H1 (cell line): ENCODE data around the gene NEUROG1. TPM values are rescaled to one million over a fixed set of nuclear protein-coding genes. Genes with fewer than 3 reads are reported as not detected.
A peak's percentile ranks its signal among the peaks of the same experiment; 100 is the strongest.

ENCODE experiments used
- CTCF ChIA-PET: fragments of 300-600 bp; sonication (Branson Sonifier 250); formaldehyde crosslinking; loops from one replicate; lab custom pipeline; 2021; ENCODE audit not compliant: partially characterized antibody; lab: Charles Lee
- POLR2A ChIA-PET: fragments of 300-600 bp; sonication (Branson Sonifier 250); formaldehyde crosslinking; loops from one replicate; lab custom pipeline; 2021; ENCODE audit warnings: inconsistent platforms; ENCODE audit not compliant: partially characterized antibody; lab: Charles Lee
- DNase-seq, 2 experiments: peaks; one replicate each; pipeline versions ENCODE4 v3.0.0 to v3.0.0-alpha.2; 2010 to 2022; ENCODE audit warnings: low spot score in 2 of 2, low read depth in 1 of 2, mixed read lengths in 1 of 2
- FAIRE-seq: peaks from 2 replicates; lab custom pipeline; 2011; peaks lifted over from hg19 to GRCh38; lab: Jason Lieb, UNC
- H2AFZ ChIP-seq: 2 replicates; pipeline ENCODE4 v1.8.1; 2012; ENCODE audit warnings: low read length, inconsistent platforms
- H2AK5ac ChIP-seq: 2 replicates; pipeline ENCODE4 v1.6.1; 2013; ENCODE audit warnings: low read depth, low read length
- H2BK120ac ChIP-seq: replicated peaks from 2 replicates; pipeline ENCODE3; 2013; ENCODE audit warnings: low read depth, low read length, inconsistent platforms
- H2BK12ac ChIP-seq: 2 replicates; pipeline ENCODE4 v1.6.1; 2013; ENCODE audit warnings: low read depth, low read length
- H2BK15ac ChIP-seq: 2 replicates; pipeline ENCODE4 v1.6.1; 2013; ENCODE audit warnings: low read length
- H2BK20ac ChIP-seq: 2 replicates; pipeline ENCODE4 v1.6.1; 2013; ENCODE audit warnings: low read length
- H2BK5ac ChIP-seq: 2 replicates; pipeline ENCODE4 v1.6.1; 2013; ENCODE audit warnings: low read depth, low read length
- H3K14ac ChIP-seq: 2 replicates; pipeline ENCODE4 v1.6.1; 2013; ENCODE audit warnings: inconsistent platforms; ENCODE audit not compliant: insufficient read length
- H3K18ac ChIP-seq: 2 replicates; pipeline ENCODE4 v1.6.1; 2013; ENCODE audit warnings: low read length; ENCODE audit errors: extremely low read depth
- H3K23ac ChIP-seq: 2 replicates; pipeline ENCODE4 v1.6.1; 2013; ENCODE audit warnings: inconsistent platforms; ENCODE audit not compliant: insufficient read length
- H3K23me2 ChIP-seq: 2 replicates; pipeline ENCODE4 v1.6.1; 2013; ENCODE audit warnings: low read depth, low read length
- H3K27ac ChIP-seq: 2 replicates; pipeline ENCODE4 v1.6.1; 2011; ENCODE audit warnings: low read depth, low read length, inconsistent platforms
- H3K27me3 ChIP-seq, 4 experiments: replicated peaks in 1 of 4; 1 replicate in 1 of 4; 2 replicates in 3 of 4; pipeline versions ENCODE4 v1.6.1 to v1.8.1; 2011 to 2013; ENCODE audit warnings: low read length in 3 of 4, mild to moderate bottlenecking in 3 of 4, inconsistent platforms in 2 of 4, mixed read lengths in 2 of 4, moderate library complexity in 1 of 4; ENCODE audit not compliant: control insufficient read depth in 3 of 4, insufficient read depth in 3 of 4; ENCODE audit errors: extremely low read depth in 1 of 4
- H3K36me3 ChIP-seq, 4 experiments: 2 replicates each; pipeline versions ENCODE4 v1.6.1 to v1.8.1; 2011 to 2013; ENCODE audit warnings: mild to moderate bottlenecking in 4 of 4, low read length in 3 of 4, moderate library complexity in 2 of 4, control low read depth in 1 of 4, inconsistent platforms in 1 of 4; ENCODE audit not compliant: insufficient read depth in 4 of 4, control insufficient read depth in 2 of 4
- H3K4ac ChIP-seq: replicated peaks from 2 replicates; pipeline ENCODE3; 2013; ENCODE audit warnings: low read length, low read depth, mixed read lengths, inconsistent platforms; ENCODE audit not compliant: insufficient read length
- H3K4me1 ChIP-seq, 4 experiments: replicated peaks in 1 of 4; 1 replicate in 1 of 4; 2 replicates in 3 of 4; pipeline versions ENCODE4 v1.6.1 to v1.8.1; 2011 to 2013; ENCODE audit warnings: low read length in 3 of 4, inconsistent platforms in 2 of 4, mixed read lengths in 1 of 4; ENCODE audit not compliant: insufficient read depth in 4 of 4, control insufficient read depth in 3 of 4
- H3K4me2 ChIP-seq, 2 experiments: 2 replicates each; pipeline versions ENCODE4 v1.6.1 to v1.8.1; 2011 to 2013; ENCODE audit warnings: low read depth in 2 of 2, low read length in 2 of 2, control low read depth in 1 of 2, inconsistent platforms in 1 of 2, mild to moderate bottlenecking in 1 of 2; ENCODE audit not compliant: insufficient read depth in 1 of 2
- H3K4me3 ChIP-seq, 4 experiments: fragments of 200-600, 300-600 bp in 1 of 4; sonication (generic), shearing (Covaris generic), sonication (Bioruptor Twin) in 1 of 4; 2 replicates each; pipeline versions ENCODE4 v1.5.1 to v1.8.1; 2011 to 2016; ENCODE audit warnings: low read length in 4 of 4, low read depth in 3 of 4, control low read depth in 2 of 4, inconsistent platforms in 2 of 4, mild to moderate bottlenecking in 2 of 4, mixed read lengths in 1 of 4, moderate library complexity in 1 of 4; ENCODE audit not compliant: insufficient read depth in 2 of 4; ENCODE audit errors: extremely low read depth in 1 of 4
- H3K56ac ChIP-seq: replicated peaks from 2 replicates; pipeline ENCODE3; 2013; ENCODE audit warnings: low read depth, mild to moderate bottlenecking, mixed read lengths, low read length, inconsistent platforms; ENCODE audit not compliant: insufficient read length
- H3K79me1 ChIP-seq: 2 replicates; pipeline ENCODE4 v1.6.1; 2013; ENCODE audit warnings: low read depth, low read length, control low read depth
- H3K79me2 ChIP-seq, 2 experiments: 2 replicates each; pipeline versions ENCODE4 v1.6.1 to v1.8.1; 2012 to 2013; ENCODE audit warnings: low read length in 2 of 2, mild to moderate bottlenecking in 2 of 2, inconsistent platforms in 1 of 2; ENCODE audit not compliant: insufficient read depth in 2 of 2, control insufficient read depth in 1 of 2
- H3K9ac ChIP-seq, 4 experiments: replicated peaks in 1 of 4; 1 replicate in 1 of 4; 2 replicates in 3 of 4; pipeline versions ENCODE4 v1.6.1 to v1.8.1; 2011 to 2013; ENCODE audit warnings: low read depth in 3 of 4, low read length in 3 of 4, control low read depth in 2 of 4, mild to moderate bottlenecking in 2 of 4, moderate library complexity in 2 of 4, inconsistent platforms in 1 of 4; ENCODE audit errors: extremely low read depth in 1 of 4
- H3K9me3 ChIP-seq, 2 experiments: 2 replicates each; pipeline versions ENCODE4 v1.6.1 to v1.8.1; 2012 to 2013; ENCODE audit warnings: mild to moderate bottlenecking in 2 of 2, moderate library complexity in 2 of 2, control low read depth in 1 of 2, inconsistent platforms in 1 of 2, low read depth in 1 of 2, low read length in 1 of 2, mixed read lengths in 1 of 2; ENCODE audit not compliant: insufficient read depth in 2 of 2
- H4K20me1 ChIP-seq, 2 experiments: replicated peaks in 1 of 2; 2 replicates each; pipeline versions ENCODE3 to v1.8.1; 2011 to 2013; ENCODE audit warnings: inconsistent platforms in 2 of 2, low read length in 2 of 2, mild to moderate bottlenecking in 1 of 2; ENCODE audit not compliant: insufficient read depth in 2 of 2, control insufficient read depth in 1 of 2
- H4K5ac ChIP-seq: 2 replicates; pipeline ENCODE4 v1.6.1; 2013; ENCODE audit warnings: low read length, low read depth, mixed read lengths, inconsistent platforms; ENCODE audit not compliant: insufficient read length
- H4K8ac ChIP-seq: 2 replicates; pipeline ENCODE4 v1.8.0; 2013; ENCODE audit warnings: mild to moderate bottlenecking, moderate library complexity, low read length, inconsistent platforms; ENCODE audit not compliant: insufficient read depth; ENCODE audit errors: extremely low read depth
- H4K91ac ChIP-seq: replicated peaks from 2 replicates; pipeline ENCODE3; 2013; ENCODE audit warnings: low read length, mixed read lengths, inconsistent platforms; ENCODE audit not compliant: insufficient read length
- BACH1 ChIP-seq: IDR thresholded peaks from 2 replicates; pipeline ENCODE4 v1.6.1; 2012; ENCODE audit warnings: low read length, improper control_type of control experiment
- BCL11A ChIP-seq, 2 experiments: IDR thresholded peaks; one replicate each; pipeline ENCODE4 v1.6.1; 2011; ENCODE audit warnings: low read depth in 2 of 2, low read length in 2 of 2, mild to moderate bottlenecking in 2 of 2
- JUND ChIP-seq: IDR thresholded peaks from 2 replicates; pipeline ENCODE4 v1.6.1; 2011; ENCODE audit warnings: mild to moderate bottlenecking, improper control_type of control experiment, low read length
- KDM4A ChIP-seq: IDR thresholded peaks from one replicate; pipeline ENCODE4 v1.7.1; 2012; ENCODE audit warnings: low read depth, mild to moderate bottlenecking, moderate library complexity, low read length, inconsistent platforms; ENCODE audit not compliant: severe bottlenecking
- NANOG ChIP-seq: IDR thresholded peaks from 2 replicates; pipeline ENCODE4 v1.6.1; 2011; ENCODE audit warnings: low read length, low read depth, mild to moderate bottlenecking, inconsistent platforms; ENCODE audit not compliant: insufficient read depth, poor library complexity, severe bottlenecking
- NRF1 ChIP-seq: IDR thresholded peaks from 2 replicates; pipeline ENCODE4 v1.6.1; 2011; ENCODE audit warnings: mild to moderate bottlenecking, low read depth, low read length, improper control_type of control experiment
- POU5F1 ChIP-seq: IDR thresholded peaks from 2 replicates; pipeline ENCODE4 v1.6.1; 2011; ENCODE audit warnings: low read depth, mild to moderate bottlenecking, low read length, moderate library complexity
- RBBP5 ChIP-seq: IDR thresholded peaks from 2 replicates; pipeline ENCODE4 v1.7.1; 2012; ENCODE audit warnings: low read depth, mild to moderate bottlenecking, inconsistent platforms, low read length, moderate library complexity, borderline replicate concordance
- SIRT6 ChIP-seq: IDR thresholded peaks from one replicate; pipeline ENCODE4 v1.7.1; 2012; ENCODE audit warnings: low read length, inconsistent platforms
- SP1 ChIP-seq: IDR thresholded peaks from 2 replicates; pipeline ENCODE4 v1.6.1; 2011; ENCODE audit warnings: low read depth, low read length
- SP4 ChIP-seq: IDR thresholded peaks from 2 replicates; pipeline ENCODE4 v1.6.1; 2012; ENCODE audit warnings: low read length, inconsistent platforms
- SUZ12 ChIP-seq: fragments of 200-600 bp; sonication (generic); IDR thresholded peaks from 2 replicates; pipeline ENCODE4 v1.6.1; 2012; ENCODE audit warnings: mild to moderate bottlenecking, inconsistent platforms, low read length, moderate library complexity, mixed read lengths
- TAF7 ChIP-seq: optimal IDR thresholded peaks from 2 replicates; pipeline ENCODE3; 2011; ENCODE audit warnings: low read depth, mild to moderate bottlenecking, inconsistent platforms, low read length, moderate library complexity, borderline replicate concordance
- WGBS, 2 experiments: shearing (Covaris generic) in 1 of 2; methylation state at CpG; one replicate each; pipeline versions ENCODE4 v1.1.6 to v1.1.7; 2013 to 2015; ENCODE audit warnings: low lambda C conversion rate in 2 of 2, mixed read lengths in 2 of 2, inconsistent platforms in 1 of 2, low coverage in 1 of 2, missing lambda C conversion rate in 1 of 2; ENCODE audit not compliant: insufficient replicate concordance in 2 of 2, insufficient coverage in 1 of 2, insufficient read length in 1 of 2; ENCODE audit errors: extremely low coverage in 1 of 2, missing lambda C conversion rate in 1 of 2; 5-methylcytosine and 5-hydroxymethylcytosine counted together
- polyA plus RNA-seq, 7 experiments: library from polyadenylated mRNA; depleted of rRNA in 3 of 7; stranded (reverse) in 5 of 7; unstranded in 2 of 7; fragments of >200 nt in 5 of 7; fragments of 200-250 nt in 2 of 7; gene quantifications; 1 replicate in 5 of 7; 2 replicates in 1 of 7; 4 replicates in 1 of 7; pipeline versions ENCODE4 v1.2.1 to v1.2.3, GENCODE V29; 2011 to 2013; ENCODE audit warnings: missing spikeins in 2 of 7, mixed read lengths in 2 of 7
- total RNA-seq: library from RNA; stranded (reverse); fragmentation: NEBNext Ultra II Directional; extraction: Animal tissue kit (Norgen Biotek cat#: 25700); gene quantifications from 2 replicates; pipeline ENCODE4 v1.2.1, GENCODE V29; 2021

NEUROG1 gene
- total and polyA plus RNA-seq, 2 of the 8 experiments (the other 6 are each of a cell fraction or from before 2014, with no cell fraction given): not detected

DNA sequence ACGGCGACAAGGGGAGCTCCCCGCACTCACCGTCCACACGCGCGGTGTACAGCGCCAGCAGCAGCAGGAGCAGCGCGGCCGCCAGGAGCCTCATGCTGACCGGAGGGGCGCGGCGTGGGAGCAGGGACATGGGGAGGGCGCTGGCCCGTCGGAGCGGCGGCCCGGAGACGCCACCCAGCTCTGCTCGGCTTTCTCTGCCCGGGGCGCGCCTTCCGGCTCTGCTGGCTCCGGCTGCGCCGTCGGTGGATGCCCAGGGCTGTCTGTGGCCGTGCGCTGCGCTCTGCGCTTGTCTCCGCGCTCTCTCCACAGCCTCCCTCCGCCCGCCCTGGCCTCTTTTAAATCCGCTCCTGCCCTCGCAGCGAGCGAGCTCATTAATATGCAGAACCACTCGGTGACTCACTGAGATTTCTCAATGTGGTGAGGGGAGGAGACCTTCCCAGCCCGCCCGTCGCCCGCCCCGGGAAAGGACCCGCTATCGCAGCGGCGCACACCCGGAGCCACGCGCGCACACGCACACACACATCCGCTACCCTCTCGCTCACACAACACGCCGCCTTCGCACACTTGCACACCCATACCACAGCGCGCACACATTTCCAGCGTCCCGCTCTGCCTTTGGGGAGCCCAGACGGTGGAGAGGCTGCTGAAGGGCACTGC is 43.0 kb upstream of the NEUROG1 start, which contains the start of gene CXCL14:
Gene CXCL14, minus strand, starts transcription at position 307 of the 657 bp plus-strand sequence. Its CDS starts 213 bp downstream, at position 94.
- Histone ChIP-seq H3K9ac (no peak within 1 kb of the TSS; a peak in 2 of 7 replicates), H3K79me2 (no peaks in the 10 kb centered on the region), H2BK120ac (no peak within 1 kb of the TSS), H2AFZ (peak within 1 kb of the TSS; percentile 52; the same call in 1 of the 2 replicates), H2BK15ac (peak within 1 kb of the TSS; percentile 95; the same call in 1 of the 2 replicates), H3K9me3 (no peaks in the 10 kb centered on the region), H4K8ac (no peak within 1 kb of the TSS; the same call in 1 of the 2 replicates), H2BK12ac (peak within 1 kb of the TSS; percentile 95; the same call in 1 of the 2 replicates), H3K56ac (no peak within 1 kb of the TSS), H3K4ac (no peak within 1 kb of the TSS), H2BK5ac (no peak within 1 kb of the TSS; the same call in 1 of the 2 replicates), H3K79me1 (no peaks in the 10 kb centered on the region), H3K4me1 (peaks cover 10 to 22% (median 19%) of the 10 kb centered on the region in 4 experiments), H3K14ac (no peak within 1 kb of the TSS), H3K27ac (no peak within 1 kb of the TSS), H3K18ac (peak within 1 kb of the TSS; percentile 85), H3K4me3 (peak within 1 kb of the TSS; percentile 24 to 61 (median 58)), H3K23ac (no peak within 1 kb of the TSS), H3K36me3 (no peaks in the 10 kb centered on the region), H4K91ac (peak within 1 kb of the TSS; percentile 83), H2AK5ac (no peak within 1 kb of the TSS), H2BK20ac (no peak within 1 kb of the TSS), H4K5ac (no peak within 1 kb of the TSS), H3K4me2 (peak within 1 kb of the TSS; percentile 80 to 99), H4K20me1 (peaks cover 0 to 1% of the 10 kb centered on the region in 2 experiments), H3K27me3 (peaks cover 11 to 46% (median 41%) of the 10 kb centered on the region in 4 experiments), H3K23me2 (peaks cover 9% of the 10 kb centered on the region)
- WGBS, 2 experiments: 5% methylated on average over 40 of the region's 68 CpGs; no CpG with 5 or more reads in 1 of the 2 experiments
- ChIA-PET CTCF (interaction anchor here (1.0 to 19.0 kb wide), 11 partner anchors 12 to 479 kb away, joined by 3 to 324 read pairs (median 3); partner anchors contain the start of gene SLC25A48), POLR2A (interaction anchor here (0.6 to 1.6 kb wide), 3 partner anchors 9 to 111 kb away, joined by 3 read pairs; no protein-coding TSS in a partner anchor)
- no peak for FAIRE-seq
- DNase-seq: peak in 1 of 2 experiments; percentile 68
- TF ChIP-seq TAF7 (no peak), BCL11A (IDR thresholded peaks at IDR 0.05; ENCODE audit: low read depth in 2 of 2, low read length in 2 of 2) (no peak), BACH1 (peak; percentile 6), SP4 (no peak), SIRT6 (no peak), NANOG (no peak), JUND (peak; percentile 82), POU5F1 (no peak), NRF1 (no peak), RBBP5 (0 out of 2 replicates have a peak, but pooled peaks have one; percentile 14), SUZ12 (peak; percentile 84), SP1 (no peak), KDM4A (peak; percentile 89)
